Sigmoid colon (tissue), 3 donors: ENCODE measurements around the gene C14orf132.

ENCODE experiments used
- POLR2A ChIP-seq, 2 donors: fragments of 450-650 bp; IDR thresholded peaks; one replicate each; pipeline ENCODE4 v1.6.1; 2016; ENCODE audit warnings: antibody characterized with exemption in 2 of 2, mild to moderate bottlenecking in 2 of 2, moderate library complexity in 2 of 2
- TF ChIP-seq, protein P1 (sequence below), 4 experiments: fragments of 450-650 bp in 3 of 4; fragments of 200-600 bp in 1 of 4; IDR thresholded peaks; one replicate each; pipeline ENCODE4 v1.5.1; 2016 to 2019; ENCODE audit warnings: antibody characterized with exemption in 4 of 4, mild to moderate bottlenecking in 3 of 4, moderate library complexity in 2 of 4

DNA sequence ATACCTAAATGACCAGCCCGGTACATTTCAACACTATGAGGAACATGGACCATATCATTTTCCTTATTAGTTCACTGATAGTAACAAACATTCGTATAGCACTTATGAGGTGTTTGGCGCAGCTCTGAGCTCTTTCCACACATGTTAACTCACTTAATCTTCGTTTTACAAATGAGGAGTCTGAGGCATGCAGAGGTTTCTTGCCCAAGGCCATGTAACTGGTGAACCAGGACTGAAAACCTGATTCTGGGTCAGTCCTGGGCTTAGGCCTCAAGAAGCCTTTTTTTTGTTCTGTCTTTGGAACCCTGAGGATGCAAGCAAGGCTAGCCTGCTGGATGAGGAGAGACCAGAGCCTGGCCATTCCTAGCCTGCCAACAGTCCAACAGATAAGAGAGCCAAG lies 55.0 kb downstream of the C14orf132 start:
- no peak for TF ChIP-seq POLR2A (IDR thresholded peaks at IDR 0.05)
- TF ChIP-seq, protein P1, sequence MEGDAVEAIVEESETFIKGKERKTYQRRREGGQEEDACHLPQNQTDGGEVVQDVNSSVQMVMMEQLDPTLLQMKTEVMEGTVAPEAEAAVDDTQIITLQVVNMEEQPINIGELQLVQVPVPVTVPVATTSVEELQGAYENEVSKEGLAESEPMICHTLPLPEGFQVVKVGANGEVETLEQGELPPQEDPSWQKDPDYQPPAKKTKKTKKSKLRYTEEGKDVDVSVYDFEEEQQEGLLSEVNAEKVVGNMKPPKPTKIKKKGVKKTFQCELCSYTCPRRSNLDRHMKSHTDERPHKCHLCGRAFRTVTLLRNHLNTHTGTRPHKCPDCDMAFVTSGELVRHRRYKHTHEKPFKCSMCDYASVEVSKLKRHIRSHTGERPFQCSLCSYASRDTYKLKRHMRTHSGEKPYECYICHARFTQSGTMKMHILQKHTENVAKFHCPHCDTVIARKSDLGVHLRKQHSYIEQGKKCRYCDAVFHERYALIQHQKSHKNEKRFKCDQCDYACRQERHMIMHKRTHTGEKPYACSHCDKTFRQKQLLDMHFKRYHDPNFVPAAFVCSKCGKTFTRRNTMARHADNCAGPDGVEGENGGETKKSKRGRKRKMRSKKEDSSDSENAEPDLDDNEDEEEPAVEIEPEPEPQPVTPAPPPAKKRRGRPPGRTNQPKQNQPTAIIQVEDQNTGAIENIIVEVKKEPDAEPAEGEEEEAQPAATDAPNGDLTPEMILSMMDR (IDR thresholded peaks at IDR 0.05) = no peak
